Measurements from ENCODE around the gene RGS6. TPM values are rescaled to one million over a fixed set of nuclear protein-coding genes. Genes with fewer than 3 reads are reported as not detected.

RGS6 gene
- total and polyA plus RNA-seq, 4 donors, result 0.06 to 5.3 (median 0.17) TPM; not detected in 1

GRCh38 chr14:72521045-72521444 is 588.8 kb downstream of the RGS6 start (continued):
- TF ChIP-seq, protein P1, sequence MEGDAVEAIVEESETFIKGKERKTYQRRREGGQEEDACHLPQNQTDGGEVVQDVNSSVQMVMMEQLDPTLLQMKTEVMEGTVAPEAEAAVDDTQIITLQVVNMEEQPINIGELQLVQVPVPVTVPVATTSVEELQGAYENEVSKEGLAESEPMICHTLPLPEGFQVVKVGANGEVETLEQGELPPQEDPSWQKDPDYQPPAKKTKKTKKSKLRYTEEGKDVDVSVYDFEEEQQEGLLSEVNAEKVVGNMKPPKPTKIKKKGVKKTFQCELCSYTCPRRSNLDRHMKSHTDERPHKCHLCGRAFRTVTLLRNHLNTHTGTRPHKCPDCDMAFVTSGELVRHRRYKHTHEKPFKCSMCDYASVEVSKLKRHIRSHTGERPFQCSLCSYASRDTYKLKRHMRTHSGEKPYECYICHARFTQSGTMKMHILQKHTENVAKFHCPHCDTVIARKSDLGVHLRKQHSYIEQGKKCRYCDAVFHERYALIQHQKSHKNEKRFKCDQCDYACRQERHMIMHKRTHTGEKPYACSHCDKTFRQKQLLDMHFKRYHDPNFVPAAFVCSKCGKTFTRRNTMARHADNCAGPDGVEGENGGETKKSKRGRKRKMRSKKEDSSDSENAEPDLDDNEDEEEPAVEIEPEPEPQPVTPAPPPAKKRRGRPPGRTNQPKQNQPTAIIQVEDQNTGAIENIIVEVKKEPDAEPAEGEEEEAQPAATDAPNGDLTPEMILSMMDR (IDR thresholded peaks at IDR 0.05; ENCODE audit: low read depth, low read length, missing input control), result no peak
- TF ChIP-seq ZBTB33 (IDR thresholded peaks at IDR 0.05), result no peak
- no peak for TF ChIP-seq EGR1 (IDR thresholded peaks at IDR 0.05; ENCODE audit: low read depth in 2 of 2)
- no peak for TF ChIP-seq RAD21 (IDR thresholded peaks at IDR 0.05)
- no peak for TF ChIP-seq HNF4A (conservative IDR thresholded peaks at IDR 0.05)

- Histone ChIP-seq H3K36me3 (ENCODE audit: control insufficient read depth in 4 of 4, insufficient read depth in 3 of 4, low read depth in 1 of 4, low read length in 3 of 4) (no peaks in the 10 kb centered on the region), H3K9me3 (ENCODE audit: control insufficient read depth in 4 of 4, low read length in 3 of 4) (no peaks in the 10 kb centered on the region), H3K27me3 (ENCODE audit: control insufficient read depth in 4 of 4, insufficient read depth in 4 of 4, low read length in 3 of 4) (no peaks in the 10 kb centered on the region), H3K9ac (ENCODE audit: low read depth in 1 of 2, low read length in 2 of 2) (no peak overlapping the region), H3K4me1 (ENCODE audit: control insufficient read depth in 4 of 4, insufficient read depth in 4 of 4, low read length in 3 of 4) (peaks cover 0 to 13% (median 9%) of the 10 kb centered on the region in 4 donors), H3K27ac (ENCODE audit: low read depth in 1 of 2, low read length in 2 of 2) (no peak overlapping the region), H3K4me3 (ENCODE audit: low read depth in 1 of 3, low read length in 3 of 3) (no peak overlapping the region)
- TF ChIP-seq, protein P2, sequence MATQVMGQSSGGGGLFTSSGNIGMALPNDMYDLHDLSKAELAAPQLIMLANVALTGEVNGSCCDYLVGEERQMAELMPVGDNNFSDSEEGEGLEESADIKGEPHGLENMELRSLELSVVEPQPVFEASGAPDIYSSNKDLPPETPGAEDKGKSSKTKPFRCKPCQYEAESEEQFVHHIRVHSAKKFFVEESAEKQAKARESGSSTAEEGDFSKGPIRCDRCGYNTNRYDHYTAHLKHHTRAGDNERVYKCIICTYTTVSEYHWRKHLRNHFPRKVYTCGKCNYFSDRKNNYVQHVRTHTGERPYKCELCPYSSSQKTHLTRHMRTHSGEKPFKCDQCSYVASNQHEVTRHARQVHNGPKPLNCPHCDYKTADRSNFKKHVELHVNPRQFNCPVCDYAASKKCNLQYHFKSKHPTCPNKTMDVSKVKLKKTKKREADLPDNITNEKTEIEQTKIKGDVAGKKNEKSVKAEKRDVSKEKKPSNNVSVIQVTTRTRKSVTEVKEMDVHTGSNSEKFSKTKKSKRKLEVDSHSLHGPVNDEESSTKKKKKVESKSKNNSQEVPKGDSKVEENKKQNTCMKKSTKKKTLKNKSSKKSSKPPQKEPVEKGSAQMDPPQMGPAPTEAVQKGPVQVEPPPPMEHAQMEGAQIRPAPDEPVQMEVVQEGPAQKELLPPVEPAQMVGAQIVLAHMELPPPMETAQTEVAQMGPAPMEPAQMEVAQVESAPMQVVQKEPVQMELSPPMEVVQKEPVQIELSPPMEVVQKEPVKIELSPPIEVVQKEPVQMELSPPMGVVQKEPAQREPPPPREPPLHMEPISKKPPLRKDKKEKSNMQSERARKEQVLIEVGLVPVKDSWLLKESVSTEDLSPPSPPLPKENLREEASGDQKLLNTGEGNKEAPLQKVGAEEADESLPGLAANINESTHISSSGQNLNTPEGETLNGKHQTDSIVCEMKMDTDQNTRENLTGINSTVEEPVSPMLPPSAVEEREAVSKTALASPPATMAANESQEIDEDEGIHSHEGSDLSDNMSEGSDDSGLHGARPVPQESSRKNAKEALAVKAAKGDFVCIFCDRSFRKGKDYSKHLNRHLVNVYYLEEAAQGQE (IDR thresholded peaks at IDR 0.05), result no peak
- TF ChIP-seq, protein P3, sequence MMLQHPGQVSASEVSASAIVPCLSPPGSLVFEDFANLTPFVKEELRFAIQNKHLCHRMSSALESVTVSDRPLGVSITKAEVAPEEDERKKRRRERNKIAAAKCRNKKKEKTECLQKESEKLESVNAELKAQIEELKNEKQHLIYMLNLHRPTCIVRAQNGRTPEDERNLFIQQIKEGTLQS (IDR thresholded peaks at IDR 0.05), result no peak
- TF ChIP-seq YY1 (IDR thresholded peaks at IDR 0.05) (no peak), EGR1 (IDR thresholded peaks at IDR 0.05; ENCODE audit: low read depth in 2 of 2) (no peak), HNF4G (IDR thresholded peaks at IDR 0.05) (no peak), JUND (IDR thresholded peaks at IDR 0.05) (no peak), MAX (IDR thresholded peaks at IDR 0.05) (no peak), FOXA1 (IDR thresholded peaks at IDR 0.05) (no peak), RXRA (IDR thresholded peaks at IDR 0.05) (no peak), RAD21 (IDR thresholded peaks at IDR 0.05) (no peak), TAF1 (conservative IDR thresholded peaks at IDR 0.05) (no peak), GABPA (IDR thresholded peaks at IDR 0.05 in 1 of 2, conservative IDR thresholded peaks at IDR 0.05 in 1 of 2) (no peak), NR2F2 (IDR thresholded peaks at IDR 0.05) (no peak)
- TF ChIP-seq, protein P1 (IDR thresholded peaks at IDR 0.05; ENCODE audit: low read depth, low read length, missing input control), result no peak
- 90% methylated on average over 8 of the region's 8 CpGs for WGBS
- peak; percentile 26 for DNase-seq (ENCODE audit: low spot score)
Measured at GRCh38 chr14:72521968-72522741, 589.9 kb downstream of the RGS6 start.
